IPS DF 4.7 (cell line): ENCODE data around the gene PAGR1.
"Not testable (repeated sequence)": the region's sequence is repeated elsewhere in the genome, so short reads cannot be mapped to it uniquely, and the experiment has no call there.

Experiments
- DNase-seq: peaks from one replicate; pipeline ENCODE4 v3.0.0-alpha.2; 2013; ENCODE audit warnings: low spot score; ENCODE audit errors: extremely low read depth

PAGR1 gene

DNA sequence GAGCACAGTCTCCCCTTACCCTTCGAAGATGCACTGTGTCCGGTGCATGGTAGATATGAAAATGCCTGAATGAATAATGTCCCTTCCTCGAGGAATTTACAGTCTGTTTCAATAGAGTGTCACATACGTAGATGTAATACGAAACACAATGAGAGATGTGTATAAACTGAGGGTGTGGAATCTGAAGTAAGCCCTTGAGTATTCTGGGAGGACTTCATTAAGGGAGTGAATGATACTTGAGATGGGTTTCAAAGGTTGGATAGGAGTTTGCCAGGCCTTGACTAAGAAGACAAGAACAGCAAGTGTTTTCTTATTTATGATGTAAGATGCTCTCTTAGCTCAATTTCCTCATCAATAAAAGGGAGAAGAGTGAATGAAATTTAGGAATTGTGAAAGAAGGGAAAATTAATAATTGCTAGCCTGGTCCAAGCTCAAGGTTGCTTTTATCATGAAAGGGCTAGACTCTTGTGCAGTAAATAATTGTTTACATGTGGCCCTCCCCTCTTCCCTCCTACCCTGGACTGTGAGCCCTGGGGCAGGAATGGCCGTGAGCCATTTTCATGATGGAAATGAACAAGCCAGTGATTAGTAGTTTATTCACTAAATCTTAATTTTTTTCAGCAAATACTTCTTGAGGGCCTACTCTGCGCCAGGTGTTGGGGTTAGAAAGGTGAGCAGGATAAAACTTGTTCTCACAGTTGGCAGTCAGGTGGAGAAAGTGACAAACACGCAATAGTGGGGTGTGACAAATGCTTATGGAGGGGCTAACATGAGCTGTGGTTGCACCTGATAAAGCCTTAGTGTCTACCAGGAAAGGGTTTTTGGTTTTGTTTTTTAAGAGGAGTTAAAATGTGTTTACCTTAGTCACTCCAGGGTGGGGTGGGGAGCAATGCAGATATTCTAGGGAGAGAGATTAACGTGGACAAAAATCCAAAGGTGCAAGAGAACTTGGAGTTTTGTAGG lies 23.8 kb upstream of the PAGR1 start:
- no peak for DNase-seq

GRCh38 chr16:29793153-29793552 lies 22.8 kb upstream of the PAGR1 start:
- DNase-seq = not testable (repeated sequence)

- no peak for DNase-seq
Observed at GRCh38 chr16:29794231-29794710, 21.7 kb upstream of the PAGR1 start.

- no peak for DNase-seq
Observed at GRCh38 chr16:29802416-29802935, 13.5 kb upstream of the PAGR1 start.

DNA sequence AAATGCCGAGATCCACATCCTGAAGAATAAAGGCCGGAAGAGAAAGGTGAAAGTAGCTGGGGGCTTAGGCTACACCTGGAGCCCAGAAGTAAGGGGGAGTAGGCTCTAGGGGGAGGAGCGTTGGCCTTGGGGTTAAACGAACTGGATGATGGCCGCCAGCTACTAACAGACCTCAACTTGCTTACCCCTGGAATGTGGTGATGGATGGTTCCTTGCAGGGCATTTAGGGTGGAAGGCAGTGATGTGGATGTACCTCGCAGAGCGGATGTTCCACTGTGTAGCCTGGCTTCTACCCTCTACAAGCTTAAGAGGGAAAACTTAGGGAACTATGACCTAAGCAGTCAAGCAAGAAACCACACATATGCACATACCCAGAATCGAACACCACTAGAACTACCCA lies 11.9 kb upstream of the PAGR1 start:
- DNase-seq = no peak

DNA sequence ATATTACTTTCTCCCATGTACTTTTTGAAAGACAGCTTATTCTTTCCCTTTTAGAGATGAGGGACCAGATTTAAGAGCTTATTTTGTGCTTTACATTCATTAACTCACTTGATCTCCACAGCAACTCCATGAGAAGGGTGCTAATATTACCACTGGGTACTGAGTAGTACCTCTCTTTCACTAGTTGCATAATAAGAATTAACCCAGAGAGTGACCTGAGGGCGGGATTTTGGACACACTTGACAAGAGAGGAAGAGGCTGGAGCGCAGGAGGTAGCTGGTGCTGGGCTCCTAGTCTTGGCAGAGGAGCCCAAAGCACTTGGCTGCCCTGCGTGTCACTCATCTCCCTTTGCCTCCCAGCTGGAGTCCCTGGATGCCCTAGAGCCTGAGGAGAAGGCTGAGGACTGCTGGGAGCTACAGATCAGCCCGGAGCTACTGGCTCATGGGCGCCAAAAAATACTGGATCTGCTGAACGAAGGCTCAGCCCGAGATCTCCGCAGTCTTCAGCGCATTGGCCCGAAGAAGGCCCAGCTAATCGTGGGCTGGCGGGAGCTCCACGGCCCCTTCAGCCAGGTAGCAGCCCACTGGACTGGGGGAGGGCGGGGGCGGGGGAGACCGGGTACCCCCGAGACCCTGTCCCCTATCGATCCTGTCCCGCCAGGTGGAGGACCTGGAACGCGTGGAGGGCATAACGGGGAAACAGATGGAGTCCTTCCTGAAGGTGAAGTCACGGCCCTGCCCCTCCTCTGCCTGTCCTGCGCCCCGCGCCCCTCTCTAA lies 11.3 kb upstream of the PAGR1 start:
- no peak for DNase-seq

DNA sequence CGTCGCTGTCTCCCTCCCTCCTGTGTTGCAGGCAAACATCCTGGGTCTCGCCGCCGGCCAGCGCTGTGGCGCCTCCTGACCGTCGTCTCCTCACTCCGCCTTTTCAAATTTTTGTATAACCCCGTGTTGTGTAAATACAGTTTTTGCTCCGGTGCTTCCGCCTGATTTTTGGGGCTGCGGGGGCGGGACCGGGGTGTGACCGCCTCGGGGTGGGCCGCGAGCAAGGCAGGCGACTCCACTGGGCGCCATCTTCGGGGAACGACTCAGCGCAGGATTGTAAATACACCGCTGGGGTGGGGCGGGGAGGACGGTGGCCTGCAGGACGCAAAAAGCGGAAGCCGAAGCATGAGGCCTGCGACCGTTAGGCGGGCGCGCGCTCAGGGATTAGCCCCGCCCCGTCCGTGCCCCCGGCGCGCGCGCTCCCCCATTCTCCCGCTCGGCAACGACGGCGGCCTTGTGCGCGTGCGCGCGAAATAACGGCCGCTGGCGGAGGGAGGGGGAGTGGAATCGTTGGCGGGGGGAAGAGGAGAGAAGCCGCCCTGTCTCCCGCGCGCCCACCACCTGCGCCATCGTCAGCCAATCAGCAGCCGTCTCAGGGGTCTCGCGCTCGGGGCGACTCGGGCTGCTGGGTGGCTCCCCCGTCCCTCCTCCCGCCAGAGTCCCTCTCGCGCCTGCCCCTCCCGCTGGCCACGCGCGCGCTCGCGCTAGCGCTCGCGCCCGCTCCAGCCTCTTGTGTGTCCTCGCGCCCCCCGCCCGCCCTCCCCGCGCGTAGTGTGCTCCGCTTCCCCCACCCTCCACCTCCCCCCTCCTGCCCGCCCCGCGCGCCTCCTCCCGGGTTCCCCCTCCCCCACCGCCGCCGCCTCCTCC lies 10.5 kb upstream of the PAGR1 start:
- DNase-seq = no peak

DNA sequence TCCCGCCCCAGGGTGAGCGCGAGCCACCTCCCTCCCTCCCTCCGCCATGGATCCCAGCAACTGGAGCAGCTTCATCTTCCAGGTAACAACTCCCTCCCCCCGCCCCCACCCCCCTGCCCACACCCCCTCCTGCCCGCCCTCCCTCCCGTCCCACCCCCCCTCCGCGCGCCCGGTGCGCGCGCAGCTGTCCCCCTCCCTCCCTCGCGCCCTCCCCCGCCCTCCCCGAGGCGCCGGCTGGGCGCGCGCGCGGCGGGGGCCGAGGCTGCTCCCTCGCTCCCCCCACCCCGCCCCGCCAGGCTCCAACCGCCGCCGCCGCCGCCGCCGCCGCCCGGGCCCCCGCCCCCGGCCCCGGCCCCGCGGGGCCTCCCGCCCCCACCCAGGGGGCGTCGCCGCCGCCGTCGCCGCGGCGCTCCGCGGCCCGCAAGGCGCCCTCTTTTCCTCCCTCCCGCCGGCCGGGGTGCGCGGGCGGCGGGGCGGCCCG lies 9.8 kb upstream of the PAGR1 start, which contains the start of gene MAZ:
TSS of gene MAZ (plus strand) at position 431 of the 481 bp plus-strand sequence. CDS start 173 bp downstream, outside the sequence.
- no peak for DNase-seq

DNA sequence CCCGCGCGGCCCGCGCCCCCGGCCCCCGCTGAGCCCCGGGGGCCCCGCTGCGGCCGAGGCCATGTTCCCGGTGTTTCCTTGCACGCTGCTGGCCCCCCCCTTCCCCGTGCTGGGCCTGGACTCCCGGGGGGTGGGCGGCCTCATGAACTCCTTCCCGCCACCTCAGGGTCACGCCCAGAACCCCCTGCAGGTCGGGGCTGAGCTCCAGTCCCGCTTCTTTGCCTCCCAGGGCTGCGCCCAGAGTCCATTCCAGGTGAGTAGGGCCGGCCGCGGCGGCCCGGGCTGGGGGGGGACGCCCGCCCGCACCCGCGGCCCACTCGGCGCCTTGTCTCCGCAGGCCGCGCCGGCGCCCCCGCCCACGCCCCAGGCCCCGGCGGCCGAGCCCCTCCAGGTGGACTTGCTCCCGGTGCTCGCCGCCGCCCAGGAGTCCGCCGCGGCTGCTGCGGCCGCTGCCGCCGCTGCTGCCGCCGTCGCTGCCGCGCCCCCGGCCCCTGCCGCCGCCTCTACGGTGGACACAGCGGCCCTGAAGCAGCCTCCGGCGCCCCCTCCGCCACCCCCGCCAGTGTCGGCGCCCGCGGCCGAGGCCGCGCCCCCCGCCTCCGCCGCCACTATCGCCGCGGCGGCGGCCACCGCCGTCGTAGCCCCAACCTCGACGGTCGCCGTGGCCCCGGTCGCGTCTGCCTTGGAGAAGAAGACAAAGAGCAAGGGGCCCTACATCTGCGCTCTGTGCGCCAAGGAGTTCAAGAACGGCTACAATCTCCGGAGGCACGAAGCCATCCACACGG lies 9.1 kb upstream of the PAGR1 start:
- DNase-seq = no peak

DNA sequence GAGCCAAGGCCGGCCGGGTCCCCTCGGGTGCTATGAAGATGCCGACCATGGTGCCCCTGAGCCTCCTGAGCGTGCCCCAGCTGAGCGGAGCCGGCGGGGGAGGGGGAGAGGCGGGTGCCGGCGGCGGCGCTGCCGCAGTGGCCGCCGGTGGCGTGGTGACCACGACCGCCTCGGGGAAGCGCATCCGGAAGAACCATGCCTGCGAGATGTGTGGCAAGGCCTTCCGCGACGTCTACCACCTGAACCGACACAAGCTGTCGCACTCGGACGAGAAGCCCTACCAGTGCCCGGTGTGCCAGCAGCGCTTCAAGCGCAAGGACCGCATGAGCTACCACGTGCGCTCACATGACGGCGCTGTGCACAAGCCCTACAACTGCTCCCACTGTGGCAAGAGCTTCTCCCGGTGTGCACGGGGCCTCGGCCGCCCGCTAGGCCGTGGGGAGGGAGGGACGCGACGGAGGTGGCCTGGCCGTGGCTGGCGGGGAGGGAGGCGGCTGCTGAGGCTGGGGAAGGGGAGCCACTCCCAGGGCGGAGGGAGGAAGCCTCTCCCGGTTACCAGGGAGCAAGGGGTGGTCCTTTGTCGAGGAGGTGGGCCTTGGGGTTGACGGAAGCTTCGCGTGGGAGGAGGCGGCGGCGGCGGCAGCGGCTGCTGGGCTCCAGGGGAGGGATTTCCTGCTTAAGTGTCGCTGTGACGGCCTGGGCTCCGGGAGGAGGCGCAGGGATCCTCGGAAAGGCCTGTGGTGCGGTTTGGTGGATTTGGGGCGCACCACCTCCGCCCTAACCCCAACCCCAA lies 8.3 kb upstream of the PAGR1 start:
- DNase-seq = no peak

GRCh38 chr16:29808219-29808900 lies 7.6 kb upstream of the PAGR1 start:
- DNase-seq = no peak

GRCh38 chr16:29809031-29809747 lies 6.8 kb upstream of the PAGR1 start:
- no peak for DNase-seq

DNA sequence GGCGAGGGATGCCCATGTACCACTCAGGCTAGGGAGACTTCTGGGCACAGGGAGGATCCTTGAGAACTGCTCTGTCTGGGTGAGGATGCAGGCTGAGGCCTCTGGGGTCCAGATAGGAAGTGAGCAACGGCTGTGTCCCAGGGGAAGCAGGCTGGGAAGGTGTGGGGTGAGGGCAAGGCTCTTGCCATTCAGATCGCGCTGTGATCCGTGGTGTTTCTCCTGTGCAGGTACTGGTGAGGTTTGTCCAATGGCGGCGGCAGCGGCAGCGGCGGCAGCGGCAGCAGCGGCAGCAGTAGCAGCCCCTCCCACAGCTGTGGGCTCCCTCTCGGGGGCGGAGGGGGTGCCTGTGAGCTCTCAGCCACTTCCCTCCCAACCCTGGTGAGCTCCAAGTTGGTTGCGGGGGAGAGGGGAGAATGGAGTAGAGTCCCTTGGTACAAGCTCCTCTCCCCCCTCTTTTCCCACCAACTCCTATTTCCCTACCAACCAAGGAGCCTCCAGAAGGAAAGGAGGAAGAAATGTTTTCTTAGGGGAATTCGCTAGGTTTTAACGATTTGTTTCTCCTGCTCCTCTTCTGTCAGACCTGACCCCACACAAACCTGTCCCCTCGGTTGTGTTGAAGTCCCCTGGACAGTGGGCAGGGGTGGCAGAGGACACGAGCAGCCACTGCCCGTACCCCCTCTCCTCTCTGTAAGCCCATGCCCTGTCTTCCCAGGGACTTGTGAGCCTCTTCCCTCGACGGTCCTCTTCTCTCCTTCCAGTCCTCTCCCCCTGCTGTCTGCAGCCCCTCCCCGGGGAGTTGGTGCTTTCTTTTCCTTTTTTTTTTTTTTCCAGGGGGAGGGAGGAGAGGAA lies 5.9 kb upstream of the PAGR1 start:
- no peak for DNase-seq

GRCh38 chr16:29810699-29811169 lies 5.2 kb upstream of the PAGR1 start:
- no peak for DNase-seq

DNA sequence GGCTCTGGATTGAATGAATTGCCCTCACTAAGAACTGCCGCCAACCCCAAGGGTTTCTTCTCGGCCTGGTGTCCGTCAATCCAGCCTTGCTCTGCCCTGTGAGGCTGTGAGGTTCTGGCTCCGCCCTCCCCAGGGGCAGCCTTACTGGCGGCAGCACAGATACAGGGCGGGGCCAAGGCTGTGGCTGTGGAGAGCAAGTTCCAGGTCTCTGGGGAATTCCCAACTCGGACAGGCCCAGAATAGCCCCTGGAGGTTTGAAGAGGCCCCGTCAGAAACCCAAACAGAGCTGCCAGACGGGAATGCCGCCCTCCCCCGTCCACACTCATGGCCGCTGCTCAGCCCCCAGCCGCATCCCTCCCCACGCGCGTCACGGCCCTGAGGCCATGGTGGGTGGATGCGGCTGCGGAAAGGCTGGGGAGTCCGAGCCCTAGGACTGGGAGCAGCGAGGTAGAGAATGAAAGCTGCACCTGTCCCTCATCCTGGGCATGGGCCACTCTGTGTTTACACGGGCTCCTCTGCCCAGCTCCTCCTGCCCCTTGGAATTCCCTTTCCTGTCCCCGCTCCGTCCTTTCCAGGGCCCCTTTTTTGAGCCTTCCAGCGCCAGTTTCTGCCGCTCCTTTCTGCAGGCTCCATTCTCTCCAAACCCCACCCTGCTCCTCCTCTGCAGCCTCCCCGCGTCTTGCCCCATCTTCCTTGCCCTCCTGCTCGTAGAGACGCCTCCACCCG lies 4.6 kb upstream of the PAGR1 start:
- DNase-seq = peak; percentile 90
